Stimulated activated CD8-positive, alpha-beta memory T cell treated with anti-CD3 and anti-CD28 coated beads, Interleukin-12 subunit alpha, Interleukin-12 subunit beta, amount 100 ng/mL, for 24 hours (primary cell): ENCODE results near the gene GGTLC1.

Experiments
- DNase-seq: peaks from one replicate; pipeline ENCODE4 v3.0.0-alpha.2; 2020; ENCODE audit errors: extremely low read depth

Gene GGTLC1

GRCh38 chr20:23966298-23966697 lies 22.3 kb downstream of the GGTLC1 start:
- DNase-seq = no peak

DNA sequence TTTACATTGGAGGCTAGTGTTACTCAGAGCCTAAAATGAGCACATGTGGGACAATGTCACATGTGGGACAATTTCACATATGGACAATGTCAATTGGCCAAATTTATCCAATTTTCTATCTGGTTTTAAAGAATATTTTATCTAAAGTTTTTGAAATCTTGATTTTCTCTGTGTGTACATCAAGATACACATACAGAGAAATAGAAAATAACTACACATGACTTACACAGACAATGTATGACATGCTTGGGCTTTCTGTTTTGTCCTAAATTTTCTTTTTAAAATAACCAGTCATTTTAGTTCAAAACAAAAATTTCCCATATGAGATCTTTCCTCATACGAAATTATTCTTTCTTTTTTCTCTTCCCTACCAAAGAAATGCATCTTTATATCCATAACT lies 24.6 kb downstream of the GGTLC1 start:
- no peak for DNase-seq

GRCh38 chr20:23962272-23962671 lies 26.3 kb downstream of the GGTLC1 start:
- DNase-seq = no peak

DNA sequence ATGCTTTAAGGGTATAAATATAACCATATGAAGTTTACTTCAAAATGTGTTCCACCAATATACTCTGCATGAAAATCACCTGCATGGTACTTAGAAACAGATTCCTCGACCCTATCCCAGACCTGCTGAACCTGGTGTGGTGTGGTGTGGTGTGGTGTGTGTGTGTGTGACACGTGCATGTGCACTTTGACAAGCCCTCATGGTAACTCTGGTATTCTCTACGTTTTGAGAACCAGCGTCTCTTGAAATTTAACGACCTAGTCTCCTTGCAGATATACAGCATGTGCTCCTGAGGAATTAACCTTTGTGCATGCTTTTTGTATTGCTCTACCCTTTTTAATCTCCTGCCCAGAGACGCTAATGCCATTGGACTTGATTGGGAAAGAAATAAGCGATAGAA lies 29.5 kb downstream of the GGTLC1 start:
- DNase-seq = no peak

DNA sequence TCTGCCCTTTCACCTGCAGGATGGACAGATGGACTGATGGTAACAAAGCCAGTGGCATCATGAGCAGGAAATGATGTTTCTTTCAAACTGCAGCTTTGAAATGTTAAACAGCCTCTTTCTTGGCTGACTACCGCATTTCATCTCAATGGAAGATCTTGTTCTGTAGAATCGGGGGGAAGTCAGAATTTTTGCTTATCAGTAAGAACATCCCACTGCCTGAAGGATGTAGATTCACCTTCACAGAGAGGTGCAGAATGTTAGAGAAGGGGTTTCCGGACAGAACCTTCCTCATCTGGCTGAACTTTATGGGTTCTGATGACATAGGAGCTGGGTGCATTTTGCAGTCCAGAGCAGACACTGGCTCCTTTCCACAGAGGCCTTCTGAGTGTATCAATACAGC lies 32.7 kb downstream of the GGTLC1 start:
- no peak for DNase-seq

DNA sequence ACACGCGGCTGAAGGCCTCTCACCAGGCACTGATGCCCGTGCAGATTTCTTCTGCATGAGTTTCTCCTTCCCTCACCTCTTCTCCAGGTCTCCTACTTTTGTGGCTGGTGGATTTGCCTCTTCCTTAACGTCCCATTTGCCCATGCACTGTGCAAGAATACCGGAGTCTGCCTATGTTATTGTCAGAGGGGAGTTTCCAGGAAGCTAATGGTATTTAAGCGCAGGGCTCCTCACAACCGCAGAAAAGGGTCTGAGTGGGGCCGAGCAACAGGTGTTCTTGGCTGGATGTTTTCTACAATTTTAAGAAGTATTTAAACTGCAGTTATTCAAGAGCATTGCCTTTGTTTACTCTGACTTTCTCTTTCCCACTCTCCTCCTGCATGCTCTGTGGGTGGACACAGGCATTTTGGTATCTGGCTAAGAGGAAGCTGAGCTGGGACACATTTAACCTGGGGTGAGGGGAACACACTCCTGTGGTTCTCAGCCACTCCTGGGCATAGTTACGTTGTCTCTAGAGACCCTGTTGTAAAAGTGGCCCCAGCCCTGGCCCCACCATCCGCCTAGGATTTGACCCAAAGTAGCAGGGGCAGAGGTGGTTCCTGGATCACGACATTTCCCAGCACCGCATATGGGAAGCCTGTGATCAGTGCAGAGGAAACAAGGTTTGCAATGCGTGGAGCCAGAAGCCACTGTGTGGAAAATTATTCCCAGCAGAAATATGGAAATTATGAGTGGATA lies 34.4 kb downstream of the GGTLC1 start:
- DNase-seq = no peak

DNA sequence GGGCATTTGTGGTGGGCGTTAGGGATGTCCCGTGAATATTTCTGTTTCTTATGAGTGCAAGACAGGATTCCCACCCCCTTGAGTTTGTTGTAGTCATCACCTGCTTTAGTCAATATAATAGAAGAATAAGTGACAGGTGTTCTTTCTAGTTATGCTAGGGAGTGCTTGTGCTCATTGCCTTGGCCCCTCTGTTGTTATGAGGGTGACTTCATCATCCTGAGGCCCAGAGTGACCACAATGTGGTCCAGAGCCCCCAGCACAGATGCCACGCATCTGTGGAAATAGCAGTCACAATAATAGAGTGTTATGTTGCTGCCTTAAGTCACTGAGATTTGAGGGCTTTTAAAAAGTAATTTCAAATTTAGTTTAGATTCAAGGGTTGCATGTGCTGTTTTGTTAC lies 42.4 kb downstream of the GGTLC1 start:
- DNase-seq = no peak

DNA sequence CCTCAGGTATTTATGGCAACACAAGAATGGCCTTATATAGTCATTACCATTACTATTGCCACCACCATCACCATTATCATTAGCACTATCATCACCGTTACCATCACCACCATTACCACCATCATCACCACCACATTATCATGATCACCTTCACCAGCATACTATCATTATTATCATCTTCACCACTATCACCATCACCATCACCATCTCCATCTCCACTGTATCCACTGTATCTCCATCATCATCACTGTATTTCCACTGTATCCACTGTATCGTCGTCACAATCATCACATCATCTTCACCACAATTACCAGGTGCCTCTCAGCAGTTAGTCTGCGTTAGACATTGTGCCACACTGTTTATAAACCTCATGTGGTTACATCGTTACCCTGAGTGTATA lies 45.3 kb downstream of the GGTLC1 start:
- no peak for DNase-seq

- DNase-seq = no peak
These were observed 48.9 kb downstream of the GGTLC1 start for GRCh38 chr20:23939641-23940040.

DNA sequence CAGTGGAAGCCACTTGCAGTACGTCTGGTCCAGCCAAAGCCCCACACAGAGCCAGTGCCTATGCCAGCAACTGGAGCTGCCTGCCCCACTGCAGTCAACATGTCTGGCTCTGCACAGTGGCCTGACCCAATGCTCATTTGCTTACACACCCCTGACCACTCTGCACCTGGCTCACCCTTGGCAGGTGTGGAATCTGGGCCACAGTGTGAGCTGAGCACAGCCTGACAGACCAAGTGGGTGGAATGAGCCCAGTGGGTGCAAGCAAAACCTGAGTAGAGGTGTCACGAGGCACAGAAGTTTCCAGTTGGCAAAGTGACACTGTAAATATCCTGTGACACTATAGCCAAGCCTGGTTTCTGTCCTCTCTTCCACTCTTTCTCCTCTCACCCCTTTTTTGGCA lies 49.5 kb downstream of the GGTLC1 start:
- no peak for DNase-seq

DNA sequence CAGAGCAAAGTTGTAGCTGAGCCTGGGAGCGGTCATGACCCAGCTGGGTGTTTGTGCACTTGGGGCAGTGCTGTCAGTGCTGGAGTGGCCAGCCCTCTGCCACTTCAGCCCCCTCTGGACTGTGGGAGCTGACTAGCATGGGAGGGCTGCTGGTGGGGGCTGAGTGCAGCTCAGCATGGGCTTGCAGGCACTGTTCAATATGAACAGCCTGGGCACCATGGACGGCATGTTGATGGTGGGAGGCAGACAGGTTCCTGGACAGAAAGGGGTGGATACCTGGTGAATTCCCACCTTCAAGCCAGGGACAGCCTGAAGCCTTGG lies 50.5 kb downstream of the GGTLC1 start:
- DNase-seq = no peak

GRCh38 chr20:23937303-23938117 lies 51.1 kb downstream of the GGTLC1 start:
- no peak for DNase-seq
